K562 (cell line): ENCODE results near the gene ABCA7. TPM values are rescaled to one million over a fixed set of nuclear protein-coding genes. Genes with fewer than 3 reads are reported as not detected.

ENCODE experiments used
- ATF6 ChIP-seq: sonication (generic); formaldehyde crosslinking; IDR thresholded peaks from 2 replicates; pipeline ENCODE4 v1.4.0; 2020; ENCODE audit warnings: mild to moderate bottlenecking, missing genetic modification reagents
- CREB3L1 ChIP-seq: fragments of 450-650 bp; IDR thresholded peaks from 2 replicates; pipeline ENCODE4 v1.6.1; 2014; ENCODE audit warnings: low read depth, mild to moderate bottlenecking, moderate library complexity, borderline replicate concordance
- CTCF ChIP-seq, 3 experiments: IDR thresholded peaks in 2 of 3; conservative IDR thresholded peaks in 1 of 3; 2 replicates each; pipeline ENCODE4 v1.5.1; 2011 to 2012; ENCODE audit warnings: low read length in 3 of 3, mild to moderate bottlenecking in 3 of 3, control low read depth in 2 of 3, improper control_type of control experiment in 1 of 3, inconsistent platforms in 1 of 3, low read depth in 1 of 3, mixed read lengths in 1 of 3, moderate library complexity in 1 of 3; ENCODE audit not compliant: insufficient read depth in 2 of 3
- GATAD2B ChIP-seq: fragments of 450-650 bp; IDR thresholded peaks from 2 replicates; pipeline ENCODE4 v1.6.1; 2017; ENCODE audit warnings: mild to moderate bottlenecking, borderline replicate concordance
- GTF2A2 ChIP-seq: IDR thresholded peaks from 2 replicates; pipeline ENCODE4 v1.6.1; 2016; ENCODE audit warnings: mild to moderate bottlenecking, missing genetic modification characterization, missing compliant biosample characterization
- GTF2E2 ChIP-seq: fragments of 200-800 bp; sonication (Bioruptor generic); IDR thresholded peaks from 2 replicates; pipeline ENCODE4 v1.6.1; 2016; ENCODE audit warnings: missing genetic modification characterization, missing compliant biosample characterization
- LEF1 ChIP-seq: fragments of 450-650 bp; IDR thresholded peaks from 2 replicates; pipeline ENCODE4 v1.6.1; 2016; ENCODE audit warnings: mild to moderate bottlenecking
- MTA3 ChIP-seq: fragments of 450-650 bp; formaldehyde crosslinking; IDR thresholded peaks from 2 replicates; pipeline ENCODE4 v1.6.1; 2017; ENCODE audit warnings: mild to moderate bottlenecking, borderline replicate concordance
- NR2C1 ChIP-seq, 2 experiments: fragments of 450-650 bp; IDR thresholded peaks; 2 replicates each; pipeline ENCODE4 v1.6.1; 2017; ENCODE audit warnings: mild to moderate bottlenecking in 2 of 2, antibody characterized with exemption in 1 of 2, inconsistent platforms in 1 of 2, missing compliant biosample characterization in 1 of 2, missing genetic modification characterization in 1 of 2
- SMAD3 ChIP-seq: fragments of 450-650 bp; formaldehyde crosslinking; conservative IDR thresholded peaks from 2 replicates; pipeline ENCODE4 v1.4.0; 2020; ENCODE audit warnings: mild to moderate bottlenecking
- SMARCB1 ChIP-seq: IDR thresholded peaks from 2 replicates; pipeline ENCODE4 v1.6.1; 2011; ENCODE audit warnings: improper control_type of control experiment, low read depth; ENCODE audit not compliant: insufficient read length
- TRIM28 ChIP-seq: fragments of 450-650 bp; IDR thresholded peaks from 2 replicates; pipeline ENCODE4 v1.6.1; 2017
- ZEB2 ChIP-seq: fragments of 450-650 bp; IDR thresholded peaks from 2 replicates; pipeline ENCODE4 v1.6.1; 2016
- ZNF512 ChIP-seq: IDR thresholded peaks from 2 replicates; pipeline ENCODE4 v1.6.1; 2016; ENCODE audit warnings: missing genetic modification characterization, missing compliant biosample characterization
- ZNF518B ChIP-seq: fragments of 250-450 bp; sonication (Bioruptor Pico); IDR thresholded peaks from 2 replicates; pipeline ENCODE4 v1.5.0; 2021; ENCODE audit warnings: mild to moderate bottlenecking, moderate library complexity
- ZNF717 ChIP-seq: fragments of 250-450 bp; sonication (Bioruptor Pico); IDR thresholded peaks from 2 replicates; pipeline ENCODE4 v1.5.0; 2021
- polyA plus RNA-seq, 8 experiments: library from polyadenylated mRNA; depleted of rRNA in 4 of 8; stranded (reverse) in 5 of 8; unstranded in 3 of 8; fragments of >200 nt; fragmentation: Nextera tagmentation in 2 of 8; fragmentation: Illumina TruSeq in 1 of 8; extraction: Ambion mirVana in 2 of 8; extraction: Trizol in 1 of 8; gene quantifications; 2 replicates each; pipeline versions ENCODE4 v1.2.1 to v1.2.3, GENCODE V29; 2011 to 2014; ENCODE audit warnings: inconsistent platforms in 1 of 8, missing spikeins in 1 of 8
- total RNA-seq, 7 experiments: library from RNA; depleted of rRNA in 6 of 7; stranded (reverse); fragments of >200 nt in 6 of 7; fragmentation: Illumina TruSeq in 2 of 7; extraction: Trizol in 2 of 7; gene quantifications; 2 replicates each; pipeline versions ENCODE4 v1.2.1 to v1.2.3, GENCODE V29; 2011 to 2021; ENCODE audit warnings: low replicate concordance in 1 of 7

Gene ABCA7
- total and polyA plus RNA-seq, 9 of the 15 experiments (the other 6 are each of a cell fraction or from before 2014, with no cell fraction given), result 2.3 to 96.1 (median 31.2) TPM

- TF ChIP-seq ZNF518B (CRISPR knock-in tag) (no peak), SMAD3 (CRISPR knock-in tag) (no peak), MTA3 (0 out of 2 replicates have a peak, but pooled peaks have one; percentile 76), LEF1 (peak; percentile 50; the same call in 1 of the 2 replicates), NR2C1 (IDR thresholded peaks at IDR 0.05) (peak; percentile 11; the same call in 1 of the 2 replicates), NR2C1 (tag; IDR thresholded peaks at IDR 0.05) (no peak), TRIM28 (0 out of 2 replicates have a peak, but pooled peaks have one; percentile 26), ZNF717 (CRISPR knock-in tag) (no peak), GATAD2B (no peak), ZEB2 (peak; percentile 83), ZNF512 (tag) (no peak), CREB3L1 (no peak), CTCF (IDR thresholded peaks at IDR 0.05 in 2 of 3, conservative IDR thresholded peaks at IDR 0.05 in 1 of 3; ENCODE audit: insufficient read depth in 2 of 3, low read depth in 1 of 3, low read length in 3 of 3) (no peak), ATF6 (CRISPR knock-in tag) (no peak), SMARCB1 (no peak), GTF2E2 (tag) (no peak), GTF2A2 (no peak)
Measured at GRCh38 chr19:1040476-1041271, 767 bp downstream of the ABCA7 start (continued).
